Dermis microvascular lymphatic vessel endothelial cell (primary cell): ENCODE data around the gene SRSF1. TPM values are rescaled to one million over a fixed set of nuclear protein-coding genes. Genes with fewer than 3 reads are reported as not detected.
"Not testable (repeated sequence)": the region's sequence is repeated elsewhere in the genome, so short reads cannot be mapped to it uniquely, and the experiment has no call there.

Experiments used
- DNase-seq, 2 donors: peaks; one replicate each; pipeline versions ENCODE4 v3.0.0 to v3.0.0-alpha.2; 2010; ENCODE audit warnings: low read depth in 2 of 2
- total RNA-seq: library from RNA; depleted of rRNA; stranded (reverse); fragments of >200 nt; gene quantifications from 2 replicates; pipeline ENCODE4 v1.2.1, GENCODE V29; 2014

The SRSF1 gene
- total RNA-seq, 1 donor from 2014 or later, result 461 TPM

GRCh38 chr17:57990037-57990436 is 17.0 kb downstream of the SRSF1 start:
- no peak for DNase-seq

- DNase-seq, result peak in 1 of 2 donors; percentile 70
These were observed 18.5 kb downstream of the SRSF1 start for GRCh38 chr17:57988301-57989250.

GRCh38 chr17:57987581-57988300 is 19.3 kb downstream of the SRSF1 start, which contains the start of gene VEZF1:
Gene VEZF1, minus strand, starts transcription at chr17:57988254. Its CDS starts 143 bp downstream, at chr17:57988111.
- DNase-seq, result peak in 1 of 2 donors; percentile 65

- DNase-seq, result peak in 1 of 2 donors; percentile 83
These were observed 20.0 kb downstream of the SRSF1 start for GRCh38 chr17:57986841-57987580.

- DNase-seq, result peak in 1 of 2 donors; percentile 41
These were observed 21.4 kb downstream of the SRSF1 start for GRCh38 chr17:57985675-57985974.

- no peak for DNase-seq
These were observed 21.9 kb downstream of the SRSF1 start for GRCh38 chr17:57984936-57985674.

- DNase-seq, result no peak
These were observed 22.7 kb downstream of the SRSF1 start for GRCh38 chr17:57984261-57984890.

GRCh38 chr17:57983446-57983845 is 23.6 kb downstream of the SRSF1 start:
- DNase-seq, result no peak

GRCh38 chr17:57982452-57983170 is 24.4 kb downstream of the SRSF1 start:
- no peak for DNase-seq

GRCh38 chr17:57980522-57980921 is 26.5 kb downstream of the SRSF1 start:
- no peak for DNase-seq

GRCh38 chr17:57979076-57979475 is 28.0 kb downstream of the SRSF1 start:
- no peak for DNase-seq

GRCh38 chr17:57976594-57976993 is 30.5 kb downstream of the SRSF1 start:
- no peak for DNase-seq

GRCh38 chr17:57975044-57975443 is 32.0 kb downstream of the SRSF1 start:
- no peak for DNase-seq

- not testable (repeated sequence) for DNase-seq
These were observed 32.8 kb downstream of the SRSF1 start for GRCh38 chr17:57974053-57974824.

GRCh38 chr17:57972151-57972550 is 34.9 kb downstream of the SRSF1 start:
- DNase-seq, result no peak

- DNase-seq, result no peak
These were observed 35.5 kb downstream of the SRSF1 start for GRCh38 chr17:57971572-57971971.

GRCh38 chr17:57970710-57971109 is 36.3 kb downstream of the SRSF1 start:
- peak in 1 of 2 donors; percentile 39 for DNase-seq

GRCh38 chr17:57968456-57968855 is 38.6 kb downstream of the SRSF1 start:
- no peak for DNase-seq

- no peak for DNase-seq
These were observed 40.2 kb downstream of the SRSF1 start for GRCh38 chr17:57966875-57967274.
